ENCODE measurements around the gene KREMEN2.

KREMEN2 gene

GRCh38 chr16:2952679-2953078 lies 11.4 kb upstream of the KREMEN2 start:
- TF ChIP-seq CTCF (conservative IDR thresholded peaks at IDR 0.05; ENCODE audit: low read length) = no peak
- DNase-seq (ENCODE audit: low read depth) = no peak
- no peak overlapping the region for H3K4me3 ChIP-seq (ENCODE audit: low read length)

GRCh38 chr16:2953706-2954627 lies 10.1 kb upstream of the KREMEN2 start:
- no peak for TF ChIP-seq CTCF (conservative IDR thresholded peaks at IDR 0.05; ENCODE audit: low read length)
- DNase-seq (ENCODE audit: low read depth) = no peak
- H3K4me3 ChIP-seq (ENCODE audit: low read length) = no peak overlapping the region

GRCh38 chr16:2954656-2955381 lies 9.3 kb upstream of the KREMEN2 start:
- H3K4me3 ChIP-seq (ENCODE audit: low read length) = no peak overlapping the region
- TF ChIP-seq CTCF (conservative IDR thresholded peaks at IDR 0.05; ENCODE audit: low read length) = no peak
- DNase-seq (ENCODE audit: low read depth) = no peak

- TF ChIP-seq CTCF (conservative IDR thresholded peaks at IDR 0.05; ENCODE audit: low read length) = no peak
- no peak for DNase-seq (ENCODE audit: low read depth)
- no peak overlapping the region for H3K4me3 ChIP-seq (ENCODE audit: low read length)
Measured at GRCh38 chr16:2955438-2955778, 8.7 kb upstream of the KREMEN2 start.

GRCh38 chr16:2955779-2956578 lies 8.1 kb upstream of the KREMEN2 start:
- H3K4me3 ChIP-seq (ENCODE audit: low read length) = no peak overlapping the region
- no peak for TF ChIP-seq CTCF (conservative IDR thresholded peaks at IDR 0.05; ENCODE audit: low read length)
- DNase-seq (ENCODE audit: low read depth) = no peak

GRCh38 chr16:2956579-2956956 lies 7.5 kb upstream of the KREMEN2 start:
- no peak for DNase-seq (ENCODE audit: low read depth)
- no peak overlapping the region for H3K4me3 ChIP-seq (ENCODE audit: low read length)
- no peak for TF ChIP-seq CTCF (conservative IDR thresholded peaks at IDR 0.05; ENCODE audit: low read length)

Data from AG10803 (cell line).